Spleen (tissue), 7 donors: ENCODE results near the gene SHMT2.

Experiments
- CTCF ChIP-seq, 11 experiments: fragments of 200-600 bp in 7 of 11; fragments of 450-650 bp in 4 of 11; sonication (generic) in 4 of 11; IDR thresholded peaks in 8 of 11; conservative IDR thresholded peaks in 3 of 11; 1 replicate in 7 of 11; 2 replicates in 4 of 11; pipeline versions ENCODE4 v1.4.0 to v1.8.0; 2016 to 2021; ENCODE audit warnings: antibody characterized with exemption in 11 of 11, inconsistent platforms in 4 of 11, mild to moderate bottlenecking in 1 of 11
- POLR2A ChIP-seq, 3 donors: fragments of 450-650 bp; IDR thresholded peaks; one replicate each; pipeline ENCODE4 v1.5.1; 2017; ENCODE audit warnings: antibody characterized with exemption in 3 of 3, mild to moderate bottlenecking in 1 of 3
- POLR2AphosphoS5 ChIP-seq, 3 donors: sonication (generic); formaldehyde crosslinking; IDR thresholded peaks; one replicate each; pipeline ENCODE4 v1.5.1; 2017; ENCODE audit warnings: antibody characterized with exemption in 3 of 3
- donor health status: DM: no; HTN: no; CAD: no; lungs with moderate emphysema.
- donor health status: DM: no; HTN: no; CAD: no.
- donor health status: DM: no; HTN: no; CAD: no.

GRCh38 chr12:57205186-57205585 lies 24.3 kb upstream of the SHMT2 start:
- TF ChIP-seq CTCF (IDR thresholded peaks at IDR 0.05 in 8 of 11, conservative IDR thresholded peaks at IDR 0.05 in 3 of 11), result no peak
- TF ChIP-seq POLR2A (IDR thresholded peaks at IDR 0.05), result no peak
- no peak for TF ChIP-seq POLR2AphosphoS5 (IDR thresholded peaks at IDR 0.05)
